ENCODE data around the gene KIF19.

KIF19 gene

DNA sequence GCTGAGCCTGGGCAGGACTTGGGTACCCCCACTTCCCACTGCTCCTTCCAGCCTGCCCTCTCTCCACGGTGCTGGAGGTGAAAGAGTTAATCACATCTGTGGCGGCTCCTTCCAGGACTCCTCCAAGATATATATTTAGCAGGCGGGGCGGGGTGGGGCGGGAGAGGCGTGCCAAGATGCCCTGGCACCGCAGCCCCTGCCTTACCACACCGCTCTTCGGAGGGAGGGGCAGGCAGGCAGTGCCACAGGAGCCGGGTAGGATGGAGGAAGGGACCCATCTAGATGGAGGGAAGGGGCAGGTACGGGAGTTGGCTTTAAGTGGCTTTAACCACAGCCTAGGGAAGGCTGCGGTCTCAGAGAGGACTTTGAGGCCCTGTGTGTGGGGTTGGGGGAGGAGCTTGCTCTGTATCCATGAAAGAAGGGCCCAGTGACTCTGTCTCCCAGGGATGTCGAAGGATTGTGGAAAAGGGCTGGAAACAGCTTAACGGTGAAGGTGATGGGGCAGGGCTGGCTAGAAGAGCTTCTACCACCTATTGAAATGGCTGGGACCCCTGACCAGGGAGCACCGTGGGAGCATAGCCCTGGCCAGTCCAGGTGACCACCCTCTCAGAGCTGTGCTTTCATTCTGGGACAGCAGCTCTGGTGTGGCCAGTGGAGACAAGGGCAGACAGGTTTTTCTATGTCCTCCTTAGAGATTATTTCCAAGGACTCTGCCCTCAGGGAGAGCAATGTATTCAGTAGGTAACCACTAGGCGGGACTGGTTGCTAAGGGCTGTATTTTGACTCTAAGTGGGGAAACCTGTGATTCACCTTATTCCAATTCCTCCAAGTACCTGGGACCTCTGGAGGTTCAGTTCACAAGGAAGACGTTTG, 54.3 kb downstream of the KIF19 start:
- peak overlapping the region; percentile 67; the same call in 1 of the 2 replicates for H3K4me2 ChIP-seq (ENCODE audit: low read depth, low read length)
- TF ChIP-seq, protein P1, sequence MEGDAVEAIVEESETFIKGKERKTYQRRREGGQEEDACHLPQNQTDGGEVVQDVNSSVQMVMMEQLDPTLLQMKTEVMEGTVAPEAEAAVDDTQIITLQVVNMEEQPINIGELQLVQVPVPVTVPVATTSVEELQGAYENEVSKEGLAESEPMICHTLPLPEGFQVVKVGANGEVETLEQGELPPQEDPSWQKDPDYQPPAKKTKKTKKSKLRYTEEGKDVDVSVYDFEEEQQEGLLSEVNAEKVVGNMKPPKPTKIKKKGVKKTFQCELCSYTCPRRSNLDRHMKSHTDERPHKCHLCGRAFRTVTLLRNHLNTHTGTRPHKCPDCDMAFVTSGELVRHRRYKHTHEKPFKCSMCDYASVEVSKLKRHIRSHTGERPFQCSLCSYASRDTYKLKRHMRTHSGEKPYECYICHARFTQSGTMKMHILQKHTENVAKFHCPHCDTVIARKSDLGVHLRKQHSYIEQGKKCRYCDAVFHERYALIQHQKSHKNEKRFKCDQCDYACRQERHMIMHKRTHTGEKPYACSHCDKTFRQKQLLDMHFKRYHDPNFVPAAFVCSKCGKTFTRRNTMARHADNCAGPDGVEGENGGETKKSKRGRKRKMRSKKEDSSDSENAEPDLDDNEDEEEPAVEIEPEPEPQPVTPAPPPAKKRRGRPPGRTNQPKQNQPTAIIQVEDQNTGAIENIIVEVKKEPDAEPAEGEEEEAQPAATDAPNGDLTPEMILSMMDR (IDR thresholded peaks at IDR 0.05; ENCODE audit: low read length) = no peak
- TF ChIP-seq EZH2 (optimal IDR thresholded peaks at IDR 0.05; ENCODE audit: low read depth, low read length) (no peak), EZH2phosphoT487 (IDR thresholded peaks at IDR 0.05; ENCODE audit: low read length) (no peak)
- H3K4me3 ChIP-seq (ENCODE audit: low read length) = no peak overlapping the region

GRCh38 chr17:74380959-74381808, 55.2 kb downstream of the KIF19 start:
- Histone ChIP-seq H3K36me3 (replicated peaks; ENCODE audit: insufficient read depth, low read length) (no peaks in the 10 kb centered on the region), H3K9me3 (replicated peaks; ENCODE audit: insufficient read depth, low read length) (no peaks in the 10 kb centered on the region), H3K9ac (ENCODE audit: low read length) (no peak overlapping the region), H3K9me2 (replicated peaks; ENCODE audit: insufficient read depth, low read length) (no peaks in the 10 kb centered on the region), H3F3A (ENCODE audit: insufficient read depth, low read length) (no peaks in the 10 kb centered on the region), H3K27me3 (replicated peaks; ENCODE audit: insufficient read depth, low read length) (peaks cover 85% of the 10 kb centered on the region), H3K4me2 (ENCODE audit: low read depth, low read length) (no peak overlapping the region), H2AFZ (ENCODE audit: low read length) (no peak overlapping the region), H3K4me3 (ENCODE audit: low read length) (no peak overlapping the region), H3K4me1 (ENCODE audit: low read length) (no peaks in the 10 kb centered on the region), H4K20me1 (ENCODE audit: insufficient read depth, low read length) (no peaks in the 10 kb centered on the region), H3K27ac (ENCODE audit: low read length) (no peak overlapping the region), H3K79me2 (ENCODE audit: low read length) (no peaks in the 10 kb centered on the region)
- TF ChIP-seq EZH2phosphoT487 (IDR thresholded peaks at IDR 0.05; ENCODE audit: low read length) (no peak), EZH2 (optimal IDR thresholded peaks at IDR 0.05; ENCODE audit: low read depth, low read length) (no peak)
- TF ChIP-seq, protein P1 (IDR thresholded peaks at IDR 0.05; ENCODE audit: low read length) = no peak
- no peak for DNase-seq

More for the DNA sequence above, 54.3 kb downstream of the KIF19 start:
- H3K27ac ChIP-seq (ENCODE audit: low read length) = no peak overlapping the region
- no peaks in the 10 kb centered on the region for H3K36me3 ChIP-seq (replicated peaks; ENCODE audit: insufficient read depth, low read length)
- no peaks in the 10 kb centered on the region for H3K9me3 ChIP-seq (replicated peaks; ENCODE audit: insufficient read depth, low read length)
- H3K9me2 ChIP-seq (replicated peaks; ENCODE audit: insufficient read depth, low read length) = no peaks in the 10 kb centered on the region
- H3K9ac ChIP-seq (ENCODE audit: low read length) = no peak overlapping the region
- H2AFZ ChIP-seq (ENCODE audit: low read length) = 0 out of 2 replicates have a peak overlapping the region, but pooled peaks have one; percentile 33
- H3F3A ChIP-seq (ENCODE audit: insufficient read depth, low read length) = no peaks in the 10 kb centered on the region
- no peaks in the 10 kb centered on the region for H4K20me1 ChIP-seq (ENCODE audit: insufficient read depth, low read length)
- H3K4me1 ChIP-seq (ENCODE audit: low read length) = no peaks in the 10 kb centered on the region
- DNase-seq = no peak
- H3K27me3 ChIP-seq (replicated peaks; ENCODE audit: insufficient read depth, low read length) = peaks cover 87% of the 10 kb centered on the region
- H3K79me2 ChIP-seq (ENCODE audit: low read length) = no peaks in the 10 kb centered on the region

DNA sequence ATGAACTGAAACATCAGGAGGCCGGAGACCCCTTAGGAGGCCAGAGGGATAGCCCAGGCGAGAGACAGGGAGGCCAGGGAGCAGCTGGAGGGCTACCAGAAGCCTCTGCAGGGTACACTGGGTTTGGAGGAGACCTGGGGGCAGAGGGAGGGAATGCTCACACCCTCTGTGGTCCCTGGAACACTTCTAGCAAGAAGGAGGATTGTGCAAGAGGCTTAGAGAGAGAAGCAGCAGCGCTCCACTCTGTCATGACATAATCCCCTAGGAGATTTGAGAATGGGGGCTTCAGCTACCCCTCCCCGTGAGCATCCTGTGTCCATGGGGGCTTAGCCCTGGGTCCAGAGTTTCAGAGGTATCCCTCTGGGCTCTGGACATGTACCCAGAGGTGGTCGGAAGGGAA, 57.1 kb downstream of the KIF19 start:
- H3K27me3 ChIP-seq (replicated peaks; ENCODE audit: insufficient read depth, low read length) = peaks cover 85% of the 10 kb centered on the region
- no peaks in the 10 kb centered on the region for H3K9me3 ChIP-seq (replicated peaks; ENCODE audit: insufficient read depth, low read length)
- no peaks in the 10 kb centered on the region for H3K36me3 ChIP-seq (replicated peaks; ENCODE audit: insufficient read depth, low read length)
- no peak overlapping the region for H3K4me3 ChIP-seq (ENCODE audit: low read length)
- H3K79me2 ChIP-seq (ENCODE audit: low read length) = no peaks in the 10 kb centered on the region
- no peaks in the 10 kb centered on the region for H4K20me1 ChIP-seq (ENCODE audit: insufficient read depth, low read length)
- H2AFZ ChIP-seq (ENCODE audit: low read length) = no peak overlapping the region
- no peaks in the 10 kb centered on the region for H3K9me2 ChIP-seq (replicated peaks; ENCODE audit: insufficient read depth, low read length)
- no peak overlapping the region for H3K4me2 ChIP-seq (ENCODE audit: low read depth, low read length)
- no peak overlapping the region for H3K9ac ChIP-seq (ENCODE audit: low read length)
- TF ChIP-seq EZH2 (optimal IDR thresholded peaks at IDR 0.05; ENCODE audit: low read depth, low read length) (no peak), EZH2phosphoT487 (IDR thresholded peaks at IDR 0.05; ENCODE audit: low read length) (no peak)
- TF ChIP-seq, protein P1 (IDR thresholded peaks at IDR 0.05; ENCODE audit: low read length) = no peak
- H3K4me1 ChIP-seq (ENCODE audit: low read length) = no peaks in the 10 kb centered on the region
- DNase-seq = no peak
- H3K27ac ChIP-seq (ENCODE audit: low read length) = no peak overlapping the region
- H3F3A ChIP-seq (ENCODE audit: insufficient read depth, low read length) = no peaks in the 10 kb centered on the region

Data from MM.1S (cell line).